K562 (cell line): ENCODE measurements around the gene SORCS2. TPM values are rescaled to one million over a fixed set of nuclear protein-coding genes. Genes with fewer than 3 reads are reported as not detected.

Experiments
- ATAC-seq: fragments of 200-7000 bp; cut with Tn5 transposase; 3 replicates; pipeline ENCODE4 v1.9.1; 2020; ENCODE audit warnings: moderate library complexity
- BruUV-seq: library from RNA; stranded (reverse); fragments of 400-500 nt; replicated peaks from 2 replicates; lab custom pipeline; 2021; lab: Mats Ljungman, UMichigan
- CTCF ChIA-PET: fragments of 300-600 bp; formaldehyde crosslinking; extraction: SDS; loops from one replicate; lab custom pipeline; 2021; ENCODE audit warnings: low intra/inter-chr PET ratio; lab: Yijun Ruan, JAX
- POLR2A ChIA-PET: fragments of 300-600, 350-650 bp; sonication (Branson Sonifier 250); formaldehyde crosslinking; extraction: SDS; loops from one replicate; lab custom pipeline; 2021; ENCODE audit warnings: antibody characterized with exemption, inconsistent platforms; lab: Yijun Ruan, JAX
- DNase-seq, 4 experiments: peaks; one replicate each; pipeline versions ENCODE4 v3.0.0 to v3.0.0-alpha.2; 2011 to 2018; ENCODE audit warnings: low spot score in 3 of 4, mixed read lengths in 3 of 4; ENCODE audit errors: extremely low read depth in 1 of 4
- FAIRE-seq: peaks from 2 replicates; lab custom pipeline; 2011; peaks lifted over from hg19 to GRCh38; lab: Jason Lieb, UNC
- H2AFZ ChIP-seq: 2 replicates; pipeline ENCODE4 v1.6.0; 2011; ENCODE audit warnings: low read depth, low read length, control low read depth, inconsistent platforms
- H3K27ac ChIP-seq: fragments of 200-600 bp; 3 replicates; pipeline ENCODE4 v1.8.0; 2011; ENCODE audit warnings: low read depth, mild to moderate bottlenecking, control low read depth, inconsistent platforms, low read length, moderate library complexity, mixed read lengths; ENCODE audit errors: extremely low read depth
- H3K27me3 ChIP-seq, 2 experiments: fragments of 300-600 bp in 1 of 2; 2 replicates in 1 of 2; 3 replicates in 1 of 2; pipeline versions ENCODE4 v1.6.0 to v1.8.0; 2011; ENCODE audit warnings: inconsistent platforms in 2 of 2, low read length in 2 of 2, mild to moderate bottlenecking in 1 of 2, mixed read lengths in 1 of 2, moderate library complexity in 1 of 2; ENCODE audit not compliant: control insufficient read depth in 2 of 2, insufficient read depth in 2 of 2
- H3K36me3 ChIP-seq: fragments of 300-600 bp; 3 replicates; pipeline ENCODE4 v1.8.0; 2011; ENCODE audit warnings: mild to moderate bottlenecking, low read length, inconsistent platforms; ENCODE audit not compliant: control insufficient read depth, insufficient read depth
- H3K4me1 ChIP-seq, 2 experiments: fragments of 200-600 bp in 1 of 2; replicated peaks in 1 of 2; 2 replicates in 1 of 2; 3 replicates in 1 of 2; pipeline versions ENCODE4 v1.5.1 to v1.8.0; 2011; ENCODE audit warnings: inconsistent platforms in 2 of 2, low read length in 2 of 2, mild to moderate bottlenecking in 1 of 2, mixed read lengths in 1 of 2, moderate library complexity in 1 of 2; ENCODE audit not compliant: control insufficient read depth in 2 of 2, insufficient read depth in 2 of 2
- H3K4me2 ChIP-seq: 2 replicates; pipeline ENCODE4 v1.6.1; 2011; ENCODE audit warnings: low read length, control low read depth, inconsistent platforms, mixed read lengths; ENCODE audit not compliant: insufficient read depth
- H3K4me3 ChIP-seq: fragments of 200-600 bp; sonication (generic), shearing (Covaris generic); 2 replicates; pipeline ENCODE4 v1.5.1; 2016; ENCODE audit warnings: control low read depth, inconsistent platforms
- H3K79me2 ChIP-seq: fragments of 200-600 bp; 3 replicates; pipeline ENCODE4 v1.8.0; 2011; ENCODE audit warnings: low read length, inconsistent platforms; ENCODE audit not compliant: control insufficient read depth, insufficient read depth
- H3K9ac ChIP-seq, 2 experiments: 2 replicates each; pipeline versions ENCODE4 v1.6.0 to v1.6.1; 2011; ENCODE audit warnings: low read depth in 2 of 2, low read length in 2 of 2, control low read depth in 1 of 2, inconsistent platforms in 1 of 2, mild to moderate bottlenecking in 1 of 2, mixed read lengths in 1 of 2; ENCODE audit not compliant: insufficient read depth in 1 of 2
- H3K9me1 ChIP-seq: one replicate; pipeline ENCODE4 v1.6.0; 2011; ENCODE audit warnings: inconsistent platforms, mild to moderate bottlenecking, low read length, moderate library complexity; ENCODE audit not compliant: control insufficient read depth, insufficient read depth
- H3K9me3 ChIP-seq: replicated peaks from 2 replicates; pipeline ENCODE4 v1.5.1; 2011; ENCODE audit warnings: low read depth, low read length, inconsistent platforms; ENCODE audit not compliant: control insufficient read depth, insufficient read depth
- H4K20me1 ChIP-seq: replicated peaks from 2 replicates; pipeline ENCODE4 v1.6.1; 2011; ENCODE audit warnings: low read length, inconsistent platforms, mixed read lengths; ENCODE audit not compliant: control insufficient read depth, insufficient read depth
- BACH1 ChIP-seq: fragments of 200-800 bp; sonication (Bioruptor generic); IDR thresholded peaks from 2 replicates; pipeline ENCODE4 v1.6.1; 2016; ENCODE audit warnings: missing genetic modification characterization, missing compliant biosample characterization
- CHCHD3 ChIP-seq: fragments of 250-450 bp; sonication (Bioruptor Pico); IDR thresholded peaks from 2 replicates; pipeline ENCODE4 v2.1.2; 2022; ENCODE audit warnings: mild to moderate bottlenecking
- DNMT1 ChIP-seq: fragments of 450-650 bp; IDR thresholded peaks from 2 replicates; pipeline ENCODE4 v1.6.1; 2016; ENCODE audit warnings: antibody characterized with exemption, mild to moderate bottlenecking
- FUS ChIP-seq: fragments of 200-400 bp; formaldehyde crosslinking; optimal IDR thresholded peaks from 2 replicates; pipeline ENCODE3; 2017; ENCODE audit warnings: low read depth, low read length
- POLR3G ChIP-seq: IDR thresholded peaks from 2 replicates; pipeline ENCODE4 v1.6.1; 2011; ENCODE audit not compliant: insufficient read length, insufficient replicate concordance; ENCODE audit errors: extremely low read depth
- TAF9B ChIP-seq: fragments of 450-650 bp; IDR thresholded peaks from 2 replicates; pipeline ENCODE4 v1.6.1; 2018; ENCODE audit warnings: mild to moderate bottlenecking; ENCODE audit not compliant: partially characterized antibody
- ZNF75A ChIP-seq: fragments of 450-650 bp; formaldehyde crosslinking; IDR thresholded peaks from 2 replicates; pipeline ENCODE4 v1.4.0; 2020; ENCODE audit warnings: mild to moderate bottlenecking
- WGBS: fragments of 100-300 bp; shearing (Covaris generic); methylation state at CpG from one replicate; pipeline ENCODE4 v1.1.6; 2016; ENCODE audit warnings: low coverage, mixed read lengths; ENCODE audit not compliant: insufficient coverage; ENCODE audit errors: missing lambda C conversion rate; 5-methylcytosine and 5-hydroxymethylcytosine counted together
- in situ Hi-C: fragments of 300-500 bp; cut with MboI; formaldehyde crosslinking; loops from 4 replicates; pipeline ENCODE4 v1.15.0; 2018; ENCODE audit warnings: inconsistent platforms, mixed read lengths
- intact Hi-C: fragments of 100-400 bp; cut with micrococcal nuclease; formaldehyde crosslinking; loops from 2 replicates; pipeline ENCODE4 v1.14.2; 2022
- polyA plus RNA-seq, 8 experiments: library from polyadenylated mRNA; depleted of rRNA in 4 of 8; stranded (reverse) in 5 of 8; unstranded in 3 of 8; fragments of >200 nt; fragmentation: Nextera tagmentation in 2 of 8; fragmentation: Illumina TruSeq in 1 of 8; extraction: Ambion mirVana in 2 of 8; extraction: Trizol in 1 of 8; gene quantifications; 2 replicates each; pipeline versions ENCODE4 v1.2.1 to v1.2.3, GENCODE V29; 2011 to 2014; ENCODE audit warnings: inconsistent platforms in 1 of 8, missing spikeins in 1 of 8
- total RNA-seq, 7 experiments: library from RNA; depleted of rRNA in 6 of 7; stranded (reverse); fragments of >200 nt in 6 of 7; fragmentation: Illumina TruSeq in 2 of 7; extraction: Trizol in 2 of 7; gene quantifications; 2 replicates each; pipeline versions ENCODE4 v1.2.1 to v1.2.3, GENCODE V29; 2011 to 2021; ENCODE audit warnings: low replicate concordance in 1 of 7
- TF ChIP-seq, protein P1 (sequence below): fragments of 250-450 bp; sonication (Bioruptor Pico); IDR thresholded peaks from 2 replicates; pipeline ENCODE4 v1.8.0; 2022; ENCODE audit warnings: inconsistent platforms, mild to moderate bottlenecking, moderate library complexity, borderline replicate concordance
- TF ChIP-seq, protein P2 (sequence below), 2 experiments: IDR thresholded peaks; 2 replicates each; pipeline ENCODE4 v1.6.1; 2012; ENCODE audit warnings: improper control_type of control experiment in 2 of 2, low read depth in 2 of 2, low read length in 2 of 2, borderline replicate concordance in 1 of 2
- TF ChIP-seq, protein P3 (sequence below), 2 experiments: fragments of 450-650 bp in 1 of 2; sonication (generic) in 1 of 2; formaldehyde crosslinking in 1 of 2; IDR thresholded peaks; 2 replicates each; pipeline versions ENCODE4 v1.7.1 to v1.9.0; 2016 to 2022; ENCODE audit warnings: inconsistent platforms in 1 of 2, mild to moderate bottlenecking in 1 of 2, missing genetic modification reagents in 1 of 2

Gene SORCS2
- total and polyA plus RNA-seq, 9 of the 15 experiments (the other 6 are each of a cell fraction or from before 2014, with no cell fraction given), result not detected

DNA sequence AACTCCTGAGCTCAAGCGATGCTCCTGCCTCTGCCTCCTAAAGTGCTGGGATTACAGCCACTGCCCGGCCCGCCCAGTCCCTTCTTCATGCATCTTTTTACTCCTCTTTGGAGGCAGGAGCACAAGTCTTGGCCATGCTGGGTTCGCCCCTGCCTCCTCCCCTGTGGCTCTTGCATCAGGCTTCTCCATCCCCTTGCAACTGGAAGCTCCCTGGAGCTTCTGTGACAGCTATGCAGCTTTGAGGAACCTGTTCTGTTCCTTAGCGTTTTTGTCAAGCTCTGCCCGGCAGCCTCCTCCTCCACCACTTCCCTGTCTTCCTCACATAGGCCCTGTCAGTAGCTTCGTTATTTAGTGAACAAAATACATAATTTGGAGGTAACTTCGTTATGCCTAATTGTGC lies 168.5 kb downstream of the SORCS2 start:
- no peak for ATAC-seq
- Histone ChIP-seq H3K4me2 (no peak overlapping the region), H3K4me3 (no peak overlapping the region), H3K9ac (no peak overlapping the region), H3K27me3 (peaks cover 0 to 6% of the 10 kb centered on the region in 2 experiments; a peak in 1 of 5 replicates), H3K9me3 (no peaks in the 10 kb centered on the region; the same call in 1 of the 2 replicates), H3K9me1 (peaks cover 4% of the 10 kb centered on the region), H4K20me1 (no peaks in the 10 kb centered on the region; the same call in 1 of the 2 replicates), H3K79me2 (no peaks in the 10 kb centered on the region), H3K27ac (no peak overlapping the region), H3K4me1 (no peaks in the 10 kb centered on the region), H3K36me3 (no peaks in the 10 kb centered on the region), H2AFZ (no peak overlapping the region)
- 0% methylated on average over 7 of the region's 8 CpGs for WGBS
- DNase-seq, result no peak
- no peak for FAIRE-seq
- ChIA-PET POLR2A (no interaction called here), CTCF (no interaction called here)
- intact Hi-C loops, result no loop called here
- in situ Hi-C loops, result no loop called here
- BruUV-seq, result no TSS peak
- TF ChIP-seq BACH1 (tag) (no peak), POLR3G (no peak), ZNF75A (CRISPR knock-in tag) (no peak), FUS (no peak), DNMT1 (no peak), TAF9B (no peak), CHCHD3 (CRISPR knock-in tag) (no peak)
- TF ChIP-seq, protein P1, sequence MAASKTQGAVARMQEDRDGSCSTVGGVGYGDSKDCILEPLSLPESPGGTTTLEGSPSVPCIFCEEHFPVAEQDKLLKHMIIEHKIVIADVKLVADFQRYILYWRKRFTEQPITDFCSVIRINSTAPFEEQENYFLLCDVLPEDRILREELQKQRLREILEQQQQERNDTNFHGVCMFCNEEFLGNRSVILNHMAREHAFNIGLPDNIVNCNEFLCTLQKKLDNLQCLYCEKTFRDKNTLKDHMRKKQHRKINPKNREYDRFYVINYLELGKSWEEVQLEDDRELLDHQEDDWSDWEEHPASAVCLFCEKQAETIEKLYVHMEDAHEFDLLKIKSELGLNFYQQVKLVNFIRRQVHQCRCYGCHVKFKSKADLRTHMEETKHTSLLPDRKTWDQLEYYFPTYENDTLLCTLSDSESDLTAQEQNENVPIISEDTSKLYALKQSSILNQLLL (CRISPR knock-in tag), result no peak
- TF ChIP-seq, protein P2, sequence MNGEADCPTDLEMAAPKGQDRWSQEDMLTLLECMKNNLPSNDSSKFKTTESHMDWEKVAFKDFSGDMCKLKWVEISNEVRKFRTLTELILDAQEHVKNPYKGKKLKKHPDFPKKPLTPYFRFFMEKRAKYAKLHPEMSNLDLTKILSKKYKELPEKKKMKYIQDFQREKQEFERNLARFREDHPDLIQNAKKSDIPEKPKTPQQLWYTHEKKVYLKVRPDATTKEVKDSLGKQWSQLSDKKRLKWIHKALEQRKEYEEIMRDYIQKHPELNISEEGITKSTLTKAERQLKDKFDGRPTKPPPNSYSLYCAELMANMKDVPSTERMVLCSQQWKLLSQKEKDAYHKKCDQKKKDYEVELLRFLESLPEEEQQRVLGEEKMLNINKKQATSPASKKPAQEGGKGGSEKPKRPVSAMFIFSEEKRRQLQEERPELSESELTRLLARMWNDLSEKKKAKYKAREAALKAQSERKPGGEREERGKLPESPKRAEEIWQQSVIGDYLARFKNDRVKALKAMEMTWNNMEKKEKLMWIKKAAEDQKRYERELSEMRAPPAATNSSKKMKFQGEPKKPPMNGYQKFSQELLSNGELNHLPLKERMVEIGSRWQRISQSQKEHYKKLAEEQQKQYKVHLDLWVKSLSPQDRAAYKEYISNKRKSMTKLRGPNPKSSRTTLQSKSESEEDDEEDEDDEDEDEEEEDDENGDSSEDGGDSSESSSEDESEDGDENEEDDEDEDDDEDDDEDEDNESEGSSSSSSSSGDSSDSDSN (IDR thresholded peaks at IDR 0.05; ENCODE audit: borderline replicate concordance in 1 of 2, low read depth in 2 of 2, low read length in 2 of 2), result no peak
- TF ChIP-seq, protein P3, sequence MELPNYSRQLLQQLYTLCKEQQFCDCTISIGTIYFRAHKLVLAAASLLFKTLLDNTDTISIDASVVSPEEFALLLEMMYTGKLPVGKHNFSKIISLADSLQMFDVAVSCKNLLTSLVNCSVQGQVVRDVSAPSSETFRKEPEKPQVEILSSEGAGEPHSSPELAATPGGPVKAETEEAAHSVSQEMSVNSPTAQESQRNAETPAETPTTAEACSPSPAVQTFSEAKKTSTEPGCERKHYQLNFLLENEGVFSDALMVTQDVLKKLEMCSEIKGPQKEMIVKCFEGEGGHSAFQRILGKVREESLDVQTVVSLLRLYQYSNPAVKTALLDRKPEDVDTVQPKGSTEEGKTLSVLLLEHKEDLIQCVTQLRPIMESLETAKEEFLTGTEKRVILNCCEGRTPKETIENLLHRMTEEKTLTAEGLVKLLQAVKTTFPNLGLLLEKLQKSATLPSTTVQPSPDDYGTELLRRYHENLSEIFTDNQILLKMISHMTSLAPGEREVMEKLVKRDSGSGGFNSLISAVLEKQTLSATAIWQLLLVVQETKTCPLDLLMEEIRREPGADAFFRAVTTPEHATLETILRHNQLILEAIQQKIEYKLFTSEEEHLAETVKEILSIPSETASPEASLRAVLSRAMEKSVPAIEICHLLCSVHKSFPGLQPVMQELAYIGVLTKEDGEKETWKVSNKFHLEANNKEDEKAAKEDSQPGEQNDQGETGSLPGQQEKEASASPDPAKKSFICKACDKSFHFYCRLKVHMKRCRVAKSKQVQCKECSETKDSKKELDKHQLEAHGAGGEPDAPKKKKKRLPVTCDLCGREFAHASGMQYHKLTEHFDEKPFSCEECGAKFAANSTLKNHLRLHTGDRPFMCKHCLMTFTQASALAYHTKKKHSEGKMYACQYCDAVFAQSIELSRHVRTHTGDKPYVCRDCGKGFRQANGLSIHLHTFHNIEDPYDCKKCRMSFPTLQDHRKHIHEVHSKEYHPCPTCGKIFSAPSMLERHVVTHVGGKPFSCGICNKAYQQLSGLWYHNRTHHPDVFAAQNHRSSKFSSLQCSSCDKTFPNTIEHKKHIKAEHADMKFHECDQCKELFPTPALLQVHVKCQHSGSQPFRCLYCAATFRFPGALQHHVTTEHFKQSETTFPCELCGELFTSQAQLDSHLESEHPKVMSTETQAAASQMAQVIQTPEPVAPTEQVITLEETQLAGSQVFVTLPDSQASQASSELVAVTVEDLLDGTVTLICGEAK (IDR thresholded peaks at IDR 0.05), result no peak
- TF ChIP-seq, protein P3 (CRISPR knock-in tag; IDR thresholded peaks at IDR 0.05), result no peak
